Heart left ventricle (tissue), 13 donors: ENCODE data around the gene PFN4.

ENCODE experiments used
- CTCF ChIP-seq, 12 donors: fragments of 200-600 bp; sonication (generic) in 4 of 12; IDR thresholded peaks; one replicate each; pipeline versions ENCODE4 v1.5.0 to v1.8.0; 2018 to 2022; ENCODE audit warnings: antibody characterized with exemption in 12 of 12, mild to moderate bottlenecking in 5 of 12
- POLR2A ChIP-seq, 2 donors: fragments of 450-650 bp; IDR thresholded peaks; one replicate each; pipeline ENCODE4 v1.6.1; 2017; ENCODE audit warnings: antibody characterized with exemption in 2 of 2, mild to moderate bottlenecking in 2 of 2, moderate library complexity in 2 of 2
- donor health status: ischemic (EF 13 %, LVEDD 7.1; RV severe dilation, severe dysfunction).
- donor health status: DM: no; HTN: yes; CAD: no.
- donor health status: DM: no; HTN: no; CAD: no.
- donor health status: ischemic (EF 25% LVEDD 6.9; RV normal size, moderate dysfunction).
- donor health status: ischemic (EF 25% LVEDD 5.7; RV mildly dilated, moderate dysfunction).
- donor health status: ischemic (EF 35%, LVEDD 5.7; RV mildly dilated, moderate dysfunction).
- donor health status: nonischemic (EF 11% LVEDD 7.7; RV severe dilation, severe dysfunction).
- donor health status: DM: yes; HTN: yes; CAD: no.
- donor health status: PGD.
- donor health status: ischemic (EF 29% LVEDD 5.4; RV normal size, mild dysfunction).
- donor health status: nonischemic (EF 23%, LVEDD 6.1; RV moderate dilation, normal function).

- TF ChIP-seq CTCF (IDR thresholded peaks at IDR 0.05) (no peak), POLR2A (IDR thresholded peaks at IDR 0.05) (no peak)
Measured at GRCh38 chr2:24121469-24121868, 1.7 kb downstream of the PFN4 start.
